ENCODE measurements around the gene STX11.
A peak's percentile ranks its signal among the peaks of the same experiment; 100 is the strongest.

The STX11 gene

DNA sequence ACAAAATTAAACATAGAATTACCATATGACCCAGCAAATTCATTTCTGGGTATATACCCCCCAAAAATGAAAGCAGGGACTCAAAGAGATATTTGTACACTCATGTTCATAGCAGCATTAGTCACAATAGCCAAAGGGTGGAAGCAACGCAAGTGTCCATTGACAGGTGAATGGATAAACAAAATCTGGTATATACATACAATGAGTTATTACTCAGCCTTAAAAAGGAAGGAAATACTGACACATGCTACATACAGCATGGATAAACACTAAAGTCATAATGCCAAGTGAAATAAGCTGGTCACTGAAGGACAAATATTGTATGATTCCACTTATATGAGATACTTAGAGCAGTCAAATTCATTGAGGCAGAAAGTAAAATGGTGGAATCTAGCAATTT is 5.3 kb upstream of the STX11 start:
- POLR2A ChIA-PET: no interaction called here
- no peak overlapping the region for H3K4me3 ChIP-seq (ENCODE audit: low read depth, low read length)
- TF ChIP-seq, protein P1, sequence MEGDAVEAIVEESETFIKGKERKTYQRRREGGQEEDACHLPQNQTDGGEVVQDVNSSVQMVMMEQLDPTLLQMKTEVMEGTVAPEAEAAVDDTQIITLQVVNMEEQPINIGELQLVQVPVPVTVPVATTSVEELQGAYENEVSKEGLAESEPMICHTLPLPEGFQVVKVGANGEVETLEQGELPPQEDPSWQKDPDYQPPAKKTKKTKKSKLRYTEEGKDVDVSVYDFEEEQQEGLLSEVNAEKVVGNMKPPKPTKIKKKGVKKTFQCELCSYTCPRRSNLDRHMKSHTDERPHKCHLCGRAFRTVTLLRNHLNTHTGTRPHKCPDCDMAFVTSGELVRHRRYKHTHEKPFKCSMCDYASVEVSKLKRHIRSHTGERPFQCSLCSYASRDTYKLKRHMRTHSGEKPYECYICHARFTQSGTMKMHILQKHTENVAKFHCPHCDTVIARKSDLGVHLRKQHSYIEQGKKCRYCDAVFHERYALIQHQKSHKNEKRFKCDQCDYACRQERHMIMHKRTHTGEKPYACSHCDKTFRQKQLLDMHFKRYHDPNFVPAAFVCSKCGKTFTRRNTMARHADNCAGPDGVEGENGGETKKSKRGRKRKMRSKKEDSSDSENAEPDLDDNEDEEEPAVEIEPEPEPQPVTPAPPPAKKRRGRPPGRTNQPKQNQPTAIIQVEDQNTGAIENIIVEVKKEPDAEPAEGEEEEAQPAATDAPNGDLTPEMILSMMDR (IDR thresholded peaks at IDR 0.05; ENCODE audit: insufficient read depth, low read length, missing control alignments): no peak
- no peak for DNase-seq (ENCODE audit: low read depth, low spot score)
- CTCF ChIA-PET: no interaction called here

- no peak overlapping the region for H3K4me3 ChIP-seq (ENCODE audit: low read depth, low read length)
- ChIA-PET CTCF (interaction anchor here (1.4 kb wide), 1 partner anchor 73 kb away, joined by 3 read pairs; no protein-coding TSS in a partner anchor), POLR2A (no interaction called here)
- no peak for DNase-seq (ENCODE audit: low read depth, low spot score)
- TF ChIP-seq, protein P1 (IDR thresholded peaks at IDR 0.05; ENCODE audit: insufficient read depth, low read length, missing control alignments): no peak
Observed at GRCh38 chr6:144145541-144145940, 4.8 kb upstream of the STX11 start.

GRCh38 chr6:144148886-144149285 is 1.4 kb upstream of the STX11 start:
- TF ChIP-seq, protein P1 (IDR thresholded peaks at IDR 0.05; ENCODE audit: insufficient read depth, low read length, missing control alignments): no peak
- ChIA-PET CTCF (no interaction called here), POLR2A (no interaction called here)
- no peak for DNase-seq (ENCODE audit: low read depth, low spot score)
- no peak overlapping the region for H3K4me3 ChIP-seq (ENCODE audit: low read depth, low read length)

GRCh38 chr6:144149558-144149893 is 791 bp upstream of the STX11 start:
- DNase-seq (ENCODE audit: low read depth, low spot score): no peak
- ChIA-PET CTCF (no interaction called here), POLR2A (no interaction called here)

DNA sequence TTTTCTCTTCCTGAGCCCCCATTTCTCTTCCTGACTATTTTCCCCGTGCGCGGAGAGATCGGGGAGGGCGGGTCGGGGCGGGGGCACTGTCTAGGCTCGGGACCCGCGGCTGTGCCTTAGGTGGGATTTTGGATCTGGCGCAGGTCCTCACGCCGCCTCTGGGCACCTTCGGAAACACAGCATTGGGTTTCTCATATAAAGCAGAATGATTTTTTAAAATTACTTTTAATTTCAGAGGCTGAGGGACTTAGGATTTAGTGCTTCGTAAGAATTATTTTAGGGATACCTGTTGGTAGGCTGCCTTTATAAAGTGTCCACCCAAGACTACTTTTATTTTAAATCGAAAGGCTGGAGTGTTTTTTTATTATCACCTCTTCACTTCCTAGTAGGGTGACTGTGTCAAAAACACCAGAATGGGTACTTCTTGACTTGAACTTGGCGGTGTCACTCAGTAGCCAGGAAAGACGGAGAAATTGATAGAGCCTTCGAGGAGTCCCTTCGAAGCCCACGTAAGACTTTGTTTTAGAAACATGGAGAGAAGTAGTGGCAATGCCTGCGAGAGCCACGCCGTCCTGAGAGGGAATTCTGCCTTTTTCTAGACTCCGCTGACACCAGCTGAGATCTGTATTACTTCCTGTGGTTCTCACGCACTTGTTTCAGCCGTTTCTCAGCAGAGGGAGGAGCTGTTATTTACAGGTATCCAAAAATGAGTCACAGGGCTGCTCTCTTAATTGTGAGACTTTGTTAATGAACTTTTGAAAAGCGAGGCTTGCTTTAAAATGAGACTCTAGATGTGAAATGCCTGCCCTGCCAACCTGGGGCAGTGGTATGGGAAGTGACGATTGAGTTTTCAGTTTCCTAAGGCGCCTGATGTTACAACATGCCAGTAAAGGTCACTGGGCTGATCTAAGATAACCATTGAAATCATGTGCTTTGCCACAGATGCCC is 667 bp downstream of the STX11 start:
- ChIA-PET CTCF (no interaction called here), POLR2A (no interaction called here)
- peak overlapping the region; percentile 68 for H3K4me3 ChIP-seq (ENCODE audit: low read depth, low read length)
- DNase-seq (ENCODE audit: low read depth, low spot score): no peak
- TF ChIP-seq, protein P1 (IDR thresholded peaks at IDR 0.05; ENCODE audit: insufficient read depth, low read length, missing control alignments): no peak

More at GRCh38 chr6:144149558-144149893, 791 bp upstream of the STX11 start:
- H3K4me3 ChIP-seq (ENCODE audit: low read depth, low read length): peak overlapping the region; percentile 68
- TF ChIP-seq, protein P1 (IDR thresholded peaks at IDR 0.05; ENCODE audit: insufficient read depth, low read length, missing control alignments): no peak

DNA sequence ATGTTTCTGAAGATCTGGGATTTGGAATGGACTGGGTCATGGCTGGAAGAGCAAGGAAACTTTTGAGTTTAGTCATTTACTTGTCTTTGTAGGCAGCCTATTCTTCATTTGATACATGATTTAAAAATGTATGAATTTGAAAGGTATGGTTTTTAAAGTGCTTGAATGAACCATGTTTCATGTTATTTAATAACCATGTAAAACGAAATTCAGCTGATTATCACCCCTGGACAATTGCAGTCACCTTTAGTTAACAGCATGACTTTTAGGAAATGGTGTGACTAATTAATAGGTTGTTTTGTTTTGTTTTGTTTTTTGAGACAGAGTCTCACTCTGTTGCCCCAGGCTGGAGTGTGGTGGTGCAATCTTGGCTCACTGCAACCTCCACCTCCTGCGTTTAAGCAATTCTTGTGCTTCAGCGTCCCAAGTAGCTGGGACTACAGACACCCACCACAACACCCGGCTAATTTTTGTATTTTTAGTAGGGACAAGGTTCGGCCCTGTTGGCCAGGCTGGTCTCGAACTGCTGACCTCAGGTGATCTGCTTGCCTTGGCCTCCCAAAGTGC is 2.1 kb downstream of the STX11 start:
- H3K4me3 ChIP-seq (ENCODE audit: low read depth, low read length): no peak overlapping the region
- POLR2A ChIA-PET: no interaction called here
- TF ChIP-seq, protein P1 (IDR thresholded peaks at IDR 0.05; ENCODE audit: insufficient read depth, low read length, missing control alignments): no peak
- CTCF ChIA-PET: no interaction called here
- DNase-seq (ENCODE audit: low read depth, low spot score): no peak

Data from AG04449 (cell line).